ENCODE results near the gene ZNF830. TPM values are rescaled to one million over a fixed set of nuclear protein-coding genes. Genes with fewer than 3 reads are reported as not detected.

The ZNF830 gene
- 11.8 and 16.2 TPM in 2 replicates for total RNA-seq

GRCh38 chr17:34961093-34961911 lies at the start of gene ZNF830, which contains the start of gene CCT6B:
TSS of gene ZNF830 (plus strand) at chr17:34961540. CDS start at chr17:34961567, 27 bp downstream.
TSS of gene CCT6B (minus strand) at chr17:34961460. CDS start at chr17:34961393, 67 bp downstream.

GRCh38 chr17:34980353-34980680 lies 19.0 kb downstream of the ZNF830 start, which contains the start of gene LIG3:
TSS of gene LIG3 (plus strand) at chr17:34980512. CDS start at chr17:34983006, 2,494 bp downstream.

Other genes with a start within 250 kb of the ZNF830 start
- gene CCT6B, start 80 bp upstream of the ZNF830 start, total RNA-seq = 1.8 and 3.0 TPM in 2 replicates
- gene LIG3, start 19.0 kb downstream of the ZNF830 start, total RNA-seq = 28.3 and 34.0 TPM in 2 replicates
- 5.9 and 6.1 TPM in 2 replicates for gene RFFL, start 102.2 kb downstream of the ZNF830 start, total RNA-seq
- 6.4 and 8.2 TPM in 2 replicates for gene RAD51D, start 158.3 kb downstream of the ZNF830 start, total RNA-seq
- gene FNDC8, start 160.1 kb downstream of the ZNF830 start, total RNA-seq = not detected in 2 replicates
- gene NLE1, start 180.8 kb downstream of the ZNF830 start, total RNA-seq = 14.6 and 15.9 TPM in 2 replicates
- gene UNC45B, start 186.3 kb downstream of the ZNF830 start, total RNA-seq = not detected in 2 replicates
- not detected in 2 replicates for gene SLC35G3, start 232.9 kb downstream of the ZNF830 start, total RNA-seq